Measurements from ENCODE around the gene FAM236B. TPM values are rescaled to one million over a fixed set of nuclear protein-coding genes. Genes with fewer than 3 reads are reported as not detected.

FAM236B gene
- total RNA-seq, 2 experiments from 2014 or later = not detected

Other genes starting within 250 kb of the FAM236B start
- gene HDAC8, start 209.8 kb downstream of the FAM236B start, total RNA-seq = 10 to 100 TPM; 17.9 to 19.2 TPM
- 10 to 100 TPM in 1 of 2 experiments, 1 to 10 TPM in 1; 9.7 to 10.2 TPM for gene PHKA1, start 68.4 kb downstream of the FAM236B start, total RNA-seq
- gene DMRTC1B, start 5.8 kb downstream of the FAM236B start, total RNA-seq = not detected
- gene FAM236D, start 25.6 kb upstream of the FAM236B start, total RNA-seq = not detected
- gene FAM236C, start 130.0 kb upstream of the FAM236B start, total RNA-seq = not detected
- gene FAM236A, start 155.5 kb upstream of the FAM236B start, total RNA-seq = not detected
- gene DMRTC1, start 161.2 kb upstream of the FAM236B start, total RNA-seq = not detected
- not detected for gene PABPC1L2B, start 220.3 kb upstream of the FAM236B start, total RNA-seq